Activated T-helper 17 cell treated with anti-CD3 and anti-CD28 coated beads, Interleukin-2, amount 50 U/mL, for 72 hours (primary cell): ENCODE data around the gene CCL18. TPM values are rescaled to one million over a fixed set of nuclear protein-coding genes. Genes with fewer than 3 reads are reported as not detected.
A peak's percentile ranks its signal among the peaks of the same experiment; 100 is the strongest.
"Not testable (repeated sequence)": the region's sequence is repeated elsewhere in the genome, so short reads cannot be mapped to it uniquely, and the experiment has no call there.

ENCODE experiments used
- ATAC-seq: fragments of 150-1000 bp; cut with Tn5 transposase; replicated peaks from 2 replicates; pipeline ENCODE4 v1.10.0; 2021; ENCODE audit warnings: mild to moderate bottlenecking, moderate library complexity
- H3K27ac Mint-ChIP-seq: one replicate; pipeline ENCODE4 v1.8.0; 2022; ENCODE audit warnings: mixed read lengths
- H3K27me3 Mint-ChIP-seq: one replicate; pipeline ENCODE4 v1.8.0; 2022; ENCODE audit warnings: mixed read lengths
- H3K36me3 Mint-ChIP-seq: one replicate; pipeline ENCODE4 v1.8.0; 2022; ENCODE audit warnings: low read depth, mild to moderate bottlenecking, mixed read lengths
- H3K4me1 Mint-ChIP-seq: one replicate; pipeline ENCODE4 v1.8.0; 2022; ENCODE audit warnings: mixed read lengths
- H3K4me3 Mint-ChIP-seq: one replicate; pipeline ENCODE4 v1.8.0; 2022; ENCODE audit warnings: mild to moderate bottlenecking, mixed read lengths
- H3K9me3 Mint-ChIP-seq: one replicate; pipeline ENCODE4 v1.8.0; 2022; ENCODE audit warnings: mixed read lengths
- total RNA-seq, 2 donors: library from RNA; stranded (reverse); gene quantifications; one replicate each; pipeline ENCODE4 v1.2.3, GENCODE V29; 2022

The CCL18 gene
- total RNA-seq, 2 donors from 2014 or later: not detected

DNA sequence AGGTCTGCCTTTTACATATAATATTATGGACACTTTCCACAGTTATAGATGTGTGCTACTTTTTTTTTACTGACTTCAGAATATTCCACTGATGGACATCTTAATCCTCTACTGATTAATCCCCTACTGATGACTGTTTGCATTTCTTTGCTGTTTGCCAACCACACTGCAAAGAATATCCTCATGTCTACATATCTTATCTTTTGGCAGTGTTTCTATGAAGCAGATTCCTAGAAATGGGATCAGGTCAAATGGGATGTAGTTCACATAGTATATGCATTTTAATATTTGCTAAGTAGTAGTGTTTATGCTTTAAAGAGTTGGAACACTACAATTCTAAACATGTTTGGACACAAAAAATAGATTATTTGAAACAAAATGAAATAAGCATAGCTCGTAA lies 22.7 kb downstream of the CCL18 start:
- H3K4me3 Mint-ChIP-seq: no peak overlapping the region
- peaks cover 13% of the 10 kb centered on the region for H3K27me3 Mint-ChIP-seq
- ATAC-seq: no peak
- no peaks in the 10 kb centered on the region for H3K36me3 Mint-ChIP-seq
- H3K4me1 Mint-ChIP-seq: peaks cover 21% of the 10 kb centered on the region
- H3K27ac Mint-ChIP-seq: no peak overlapping the region
- no peaks in the 10 kb centered on the region for H3K9me3 Mint-ChIP-seq

DNA sequence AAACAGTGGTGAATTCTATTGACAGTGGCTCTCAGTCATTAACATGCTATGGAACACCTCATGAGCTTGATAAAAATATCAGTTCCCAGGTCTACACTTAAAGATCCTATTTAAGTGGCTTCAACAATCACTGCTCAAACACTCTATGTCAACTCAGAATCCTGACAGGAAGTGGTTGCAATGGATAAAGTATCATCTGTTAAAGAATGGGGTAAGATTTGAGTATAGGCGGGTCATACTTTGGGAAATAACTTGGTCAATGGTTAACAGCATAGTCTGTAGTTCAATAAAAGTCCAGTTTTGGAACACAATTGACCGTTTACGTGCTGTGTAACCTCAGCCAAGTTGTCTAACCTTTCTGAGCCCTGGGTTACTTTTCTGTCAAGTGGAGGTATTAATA lies 23.4 kb downstream of the CCL18 start:
- Mint-ChIP-seq H3K4me1 (peaks cover 17% of the 10 kb centered on the region), H3K27me3 (peaks cover 13% of the 10 kb centered on the region)
- H3K9me3 Mint-ChIP-seq, H3K27ac Mint-ChIP-seq, H3K36me3 Mint-ChIP-seq, ATAC-seq, H3K4me3 Mint-ChIP-seq: not testable (repeated sequence)

DNA sequence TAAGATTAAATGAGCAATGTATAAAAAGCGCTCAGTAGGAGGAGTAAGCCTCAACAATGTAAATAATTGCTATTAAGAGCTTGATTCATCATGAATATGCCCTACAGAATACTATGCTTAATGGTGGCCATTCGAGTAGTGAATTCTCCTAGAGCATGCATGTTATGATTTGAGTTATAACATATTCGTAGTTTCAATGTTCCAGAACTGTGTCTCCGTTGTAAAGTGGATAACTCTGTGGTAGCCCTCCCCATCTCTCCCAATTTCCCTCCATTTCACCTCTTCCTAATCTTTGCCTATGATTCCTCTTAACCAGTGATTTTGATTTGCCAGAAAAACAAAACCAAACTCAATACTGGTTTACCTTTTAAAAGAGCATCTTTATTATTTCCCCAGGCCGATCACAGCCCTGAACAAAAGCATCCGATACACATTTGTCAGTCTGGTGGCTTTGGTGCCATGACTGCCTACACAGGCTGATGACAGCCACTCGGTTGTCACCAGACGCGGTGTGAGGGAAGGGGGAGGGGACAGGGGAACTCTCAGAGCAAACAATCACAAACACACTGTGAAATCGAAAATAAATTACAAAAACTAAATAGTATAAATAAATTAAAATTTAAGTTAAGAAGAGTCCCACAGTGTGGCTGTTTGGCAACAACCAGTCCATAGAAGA lies 24.0 kb downstream of the CCL18 start:
- not testable (repeated sequence) for H3K36me3 Mint-ChIP-seq
- Mint-ChIP-seq H3K4me1 (peaks cover 15% of the 10 kb centered on the region), H3K4me3 (peak overlapping the region; percentile 63)

DNA sequence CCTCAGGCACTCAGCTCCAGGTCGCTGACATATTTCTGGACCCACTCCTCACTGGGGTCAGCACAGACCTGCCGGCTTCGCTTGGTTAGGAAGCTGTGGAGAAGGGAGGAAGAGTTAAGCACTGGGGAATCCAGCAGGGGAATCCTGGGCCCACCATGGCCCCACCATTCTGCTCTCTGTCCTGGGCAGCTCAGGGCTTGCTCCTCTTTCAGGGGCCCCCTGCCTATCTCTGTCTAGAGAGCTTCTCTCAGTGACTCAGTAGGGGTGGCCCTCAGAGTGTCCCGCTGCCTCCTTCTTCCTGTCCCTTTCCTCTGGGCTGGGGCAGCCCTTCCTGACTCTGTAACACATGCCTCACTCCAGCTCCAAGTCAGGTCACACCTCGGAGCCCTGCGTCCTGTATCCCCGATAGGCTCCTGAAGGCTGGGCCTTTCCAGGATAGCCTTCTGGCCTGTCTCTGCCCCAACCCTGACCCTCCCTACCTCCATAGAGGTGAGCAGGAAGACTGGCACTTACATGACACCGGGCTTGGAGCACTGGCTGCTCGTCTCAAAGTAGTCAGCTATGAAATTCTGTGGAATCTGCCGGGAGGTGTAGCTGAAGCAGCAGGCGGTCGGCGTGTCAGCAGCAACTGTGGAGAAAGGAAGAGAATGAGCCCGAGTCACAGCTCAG lies 24.7 kb downstream of the CCL18 start:
- H3K27ac Mint-ChIP-seq: peak overlapping the region; percentile 90
- peak overlapping the region; percentile 63 for H3K4me3 Mint-ChIP-seq
- H3K27me3 Mint-ChIP-seq: peaks cover 18% of the 10 kb centered on the region
- H3K4me1 Mint-ChIP-seq: peaks cover 15% of the 10 kb centered on the region
- no peaks in the 10 kb centered on the region for H3K9me3 Mint-ChIP-seq
- no peak for ATAC-seq
- H3K36me3 Mint-ChIP-seq: no peaks in the 10 kb centered on the region

More for the DNA sequence above, 24.0 kb downstream of the CCL18 start:
- ATAC-seq, H3K9me3 Mint-ChIP-seq: not testable (repeated sequence)
- Mint-ChIP-seq H3K27me3 (peaks cover 13% of the 10 kb centered on the region), H3K27ac (peak overlapping the region; percentile 50)

DNA sequence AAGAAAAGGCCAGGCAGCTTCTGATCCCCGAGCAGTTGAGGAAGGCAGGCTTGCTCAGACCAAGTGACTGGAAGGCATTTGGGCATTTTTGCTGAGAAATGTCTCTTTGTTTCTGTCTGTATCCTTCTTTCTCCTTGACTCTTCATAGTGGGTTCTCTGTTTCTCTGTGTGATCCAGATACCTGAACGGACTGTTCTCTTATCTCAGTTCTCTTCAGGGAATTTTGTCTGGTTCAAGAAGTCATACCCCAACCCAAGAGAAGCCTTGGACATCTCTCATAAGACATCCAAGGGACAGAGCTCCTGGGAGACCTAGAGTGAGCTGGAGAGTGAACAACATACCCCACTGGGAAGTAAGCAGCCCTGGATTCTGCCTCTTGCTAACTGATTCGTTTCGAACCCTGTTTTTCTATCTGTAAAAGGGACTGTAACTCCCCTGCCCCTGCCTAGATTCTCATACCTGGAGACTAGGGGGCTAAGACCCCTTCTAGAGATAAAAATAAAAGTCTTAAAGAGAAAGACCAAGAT lies 25.3 kb downstream of the CCL18 start:
- no peak for ATAC-seq
- Mint-ChIP-seq H3K27me3 (peaks cover 22% of the 10 kb centered on the region), H3K9me3 (no peaks in the 10 kb centered on the region), H3K36me3 (no peaks in the 10 kb centered on the region), H3K27ac (peak overlapping the region; percentile 90), H3K4me1 (peaks cover 15% of the 10 kb centered on the region), H3K4me3 (peak overlapping the region; percentile 63)

DNA sequence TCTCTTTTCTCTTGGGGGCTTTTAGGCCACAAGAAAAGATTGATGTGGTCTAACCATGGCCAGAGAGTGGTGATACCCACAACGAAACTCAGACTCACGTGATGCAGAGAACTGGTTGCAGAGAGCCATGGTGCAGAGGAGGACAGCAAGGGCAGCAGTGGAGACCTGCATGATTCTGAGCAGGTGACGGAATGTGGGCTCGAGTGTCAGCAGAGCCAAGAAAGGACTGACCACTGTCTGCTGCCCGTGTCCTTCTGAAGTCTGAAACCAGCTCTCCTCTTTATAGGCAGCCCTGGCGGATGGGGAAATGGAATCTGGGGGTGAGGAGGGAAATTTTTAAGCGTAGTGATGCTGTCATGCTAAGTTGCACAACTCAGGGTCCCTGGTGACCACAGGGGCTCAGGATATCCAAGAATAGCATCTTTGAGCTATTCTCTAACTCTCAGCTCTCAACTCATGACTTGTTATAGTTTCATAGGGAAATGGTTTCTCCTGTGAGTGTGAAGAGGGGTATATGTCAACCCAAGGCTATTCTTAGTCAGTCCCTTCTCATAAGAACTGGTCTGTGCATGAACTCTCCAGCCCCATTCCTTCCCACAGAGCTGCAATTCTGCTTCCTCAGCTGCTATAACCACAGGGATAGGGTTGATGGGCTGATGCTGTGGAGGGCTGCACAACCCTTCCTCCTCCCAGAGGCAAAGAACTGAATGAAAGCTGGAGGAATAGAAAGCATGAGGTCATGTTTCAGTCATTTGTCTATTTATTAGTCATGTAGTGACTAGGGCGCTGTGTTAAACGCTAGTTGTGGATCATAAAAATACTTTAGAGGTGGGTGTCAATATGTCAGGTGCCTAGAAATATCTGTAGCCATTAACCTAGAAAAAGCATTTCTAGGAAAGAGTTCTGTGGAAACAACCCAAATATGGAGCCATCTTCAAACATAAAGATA lies 26.1 kb downstream of the CCL18 start, which contains the start of gene CCL3:
CCL3 (minus strand) TSS at position 256 of the 949 bp plus-strand sequence; CDS start at position 171, 85 bp downstream.
- peak within 1 kb of the TSS; percentile 63 for H3K4me3 Mint-ChIP-seq
- H3K36me3 Mint-ChIP-seq: no peaks in the 10 kb centered on the region
- H3K9me3 Mint-ChIP-seq: no peaks in the 10 kb centered on the region
- H3K27me3 Mint-ChIP-seq: peaks cover 26% of the 10 kb centered on the region
- peak within 1 kb of the TSS; percentile 90 for H3K27ac Mint-ChIP-seq
- peaks cover 15% of the 10 kb centered on the region for H3K4me1 Mint-ChIP-seq
- peak; percentile 84 for ATAC-seq

DNA sequence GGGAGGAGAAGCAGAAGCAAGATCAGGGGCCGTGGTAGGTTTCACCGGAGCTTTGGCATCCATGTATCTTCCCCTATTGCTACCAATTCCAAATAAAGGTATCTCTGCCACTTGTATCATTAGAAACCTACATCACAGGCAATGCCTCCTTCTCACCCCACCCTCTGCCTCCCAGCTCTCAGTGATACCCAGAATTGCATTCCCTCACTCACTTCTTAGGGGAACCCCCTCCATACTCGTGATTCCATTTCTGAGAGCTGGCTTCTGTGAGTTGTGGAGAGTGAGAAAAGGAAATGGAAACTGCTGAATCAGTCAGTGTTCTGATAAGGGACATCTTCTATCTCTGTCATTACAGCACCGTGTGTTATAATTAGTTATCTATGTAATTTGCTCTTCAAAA lies 28.2 kb downstream of the CCL18 start:
- Mint-ChIP-seq H3K4me3 (no peak overlapping the region), H3K27ac (no peak overlapping the region), H3K9me3 (no peaks in the 10 kb centered on the region), H3K36me3 (no peaks in the 10 kb centered on the region), H3K27me3 (peaks cover 32% of the 10 kb centered on the region), H3K4me1 (peaks cover 15% of the 10 kb centered on the region)
- peak; percentile 50 for ATAC-seq

DNA sequence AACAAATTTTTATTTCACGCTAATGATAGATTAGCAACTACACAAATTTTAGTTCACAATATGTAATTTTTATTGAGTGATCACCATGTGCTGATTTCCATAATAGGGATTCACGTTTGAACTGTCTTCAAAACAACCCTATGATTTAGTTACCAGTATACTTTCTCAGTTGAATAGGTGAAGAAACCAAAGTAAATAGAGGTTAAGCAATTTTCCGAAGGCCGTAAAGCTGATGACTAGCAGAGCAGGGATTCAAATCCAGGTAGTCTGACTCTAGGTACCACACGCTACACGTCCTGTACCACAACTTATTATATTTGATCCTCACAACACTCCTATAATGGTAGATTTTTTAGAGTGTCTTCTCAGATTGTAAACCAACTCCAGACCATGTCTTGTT lies 28.6 kb downstream of the CCL18 start:
- not testable (repeated sequence) for H3K4me3 Mint-ChIP-seq, ATAC-seq, H3K27ac Mint-ChIP-seq, H3K9me3 Mint-ChIP-seq, H3K36me3 Mint-ChIP-seq
- Mint-ChIP-seq H3K27me3 (peaks cover 32% of the 10 kb centered on the region), H3K4me1 (peaks cover 15% of the 10 kb centered on the region)

DNA sequence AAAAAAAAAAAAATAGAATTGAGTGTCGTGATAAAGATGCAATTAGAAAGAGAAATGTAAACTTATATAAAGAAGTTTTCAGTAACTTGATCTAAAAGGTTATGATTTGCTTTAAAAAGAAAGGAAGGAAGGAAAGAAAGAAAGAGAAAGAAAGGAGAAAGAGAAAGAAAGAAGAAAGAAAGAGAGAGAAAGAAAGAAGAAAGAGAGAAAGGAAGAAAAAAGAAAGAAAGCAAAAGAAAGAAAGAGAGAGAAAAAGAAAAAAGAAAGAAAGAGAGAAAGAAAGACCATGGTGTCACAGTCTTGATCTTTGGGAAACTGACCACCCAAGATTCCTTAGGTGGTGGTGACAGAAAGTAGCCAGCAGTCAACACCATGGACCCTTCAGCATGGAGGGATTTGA lies 30.2 kb downstream of the CCL18 start:
- peak overlapping the region; percentile 63 for H3K27ac Mint-ChIP-seq
- H3K27me3 Mint-ChIP-seq: peaks cover 24% of the 10 kb centered on the region
- ATAC-seq: no peak
- no peaks in the 10 kb centered on the region for H3K9me3 Mint-ChIP-seq
- H3K4me1 Mint-ChIP-seq: peaks cover 15% of the 10 kb centered on the region
- H3K36me3 Mint-ChIP-seq: no peaks in the 10 kb centered on the region
- no peak overlapping the region for H3K4me3 Mint-ChIP-seq

DNA sequence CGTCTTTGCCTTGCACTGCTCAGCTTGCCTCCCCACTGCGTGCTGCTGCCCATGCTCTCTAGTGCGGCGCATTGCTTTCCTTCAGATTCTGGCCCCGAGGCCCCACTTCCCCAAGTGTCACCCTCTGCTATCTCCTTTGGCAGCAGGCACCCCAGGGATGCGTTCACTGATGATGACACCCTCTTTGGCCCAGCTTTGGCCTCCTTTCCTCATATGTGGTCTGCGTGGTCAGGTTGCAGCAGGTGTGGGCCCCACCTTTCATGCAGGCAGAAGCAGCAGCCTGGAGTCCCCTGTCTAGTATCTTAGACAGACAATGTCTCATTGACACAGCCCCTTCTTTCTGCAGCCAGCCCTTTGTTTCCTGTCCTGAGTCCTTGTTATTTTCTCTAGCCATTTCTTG lies 30.7 kb downstream of the CCL18 start:
- H3K27ac Mint-ChIP-seq: no peak overlapping the region
- H3K4me3 Mint-ChIP-seq: no peak overlapping the region

DNA sequence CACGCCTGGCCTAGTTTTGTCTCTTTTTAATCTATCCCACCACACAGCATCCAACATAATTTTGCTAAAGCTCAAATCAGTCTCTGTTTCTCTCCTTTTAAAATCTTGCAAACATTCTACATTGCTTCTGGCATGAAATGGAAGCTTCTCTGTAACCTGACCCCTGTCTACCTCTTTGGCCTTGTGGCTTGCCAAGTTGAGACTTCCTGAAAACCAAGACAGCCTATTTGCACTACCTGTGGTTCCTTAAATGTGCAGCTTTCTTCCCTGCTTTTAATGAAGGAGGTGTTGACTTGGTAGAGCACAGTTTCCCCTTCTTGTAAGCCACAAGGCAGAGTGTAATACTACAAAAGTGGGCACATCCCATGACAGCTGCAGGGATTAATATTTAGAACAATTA lies 31.9 kb downstream of the CCL18 start:
- Mint-ChIP-seq H3K27me3 (peaks cover 27% of the 10 kb centered on the region), H3K9me3 (no peaks in the 10 kb centered on the region), H3K4me1 (peaks cover 7% of the 10 kb centered on the region), H3K27ac (no peak overlapping the region), H3K36me3 (no peaks in the 10 kb centered on the region), H3K4me3 (no peak overlapping the region)
- no peak for ATAC-seq

More for the DNA sequence above, 30.7 kb downstream of the CCL18 start:
- H3K4me1 Mint-ChIP-seq: peaks cover 14% of the 10 kb centered on the region
- H3K27me3 Mint-ChIP-seq: peaks cover 23% of the 10 kb centered on the region
- H3K9me3 Mint-ChIP-seq: no peaks in the 10 kb centered on the region
- no peak for ATAC-seq
- H3K36me3 Mint-ChIP-seq: no peaks in the 10 kb centered on the region

DNA sequence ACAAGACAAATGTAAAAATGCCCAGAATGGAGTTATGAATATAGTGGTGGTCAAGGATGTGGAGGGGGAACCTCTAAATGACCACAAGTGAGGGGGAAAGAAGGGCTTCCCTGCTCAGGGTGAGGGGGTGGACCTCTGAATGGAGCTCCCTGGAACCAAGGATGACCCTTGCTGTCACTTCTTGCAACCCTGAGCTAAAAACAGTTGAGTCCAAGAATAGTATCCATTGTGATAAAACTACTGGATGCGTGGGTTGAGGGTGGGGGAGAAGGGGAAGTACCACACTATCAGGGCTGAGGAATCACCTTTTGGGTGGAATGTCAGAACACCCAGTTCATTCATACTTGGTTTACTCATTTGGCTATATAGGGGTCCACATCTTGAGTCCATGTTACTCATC lies 34.9 kb downstream of the CCL18 start:
- not testable (repeated sequence) for H3K27ac Mint-ChIP-seq, H3K4me1 Mint-ChIP-seq, H3K4me3 Mint-ChIP-seq, ATAC-seq, H3K36me3 Mint-ChIP-seq, H3K9me3 Mint-ChIP-seq
- H3K27me3 Mint-ChIP-seq: peaks cover 18% of the 10 kb centered on the region

DNA sequence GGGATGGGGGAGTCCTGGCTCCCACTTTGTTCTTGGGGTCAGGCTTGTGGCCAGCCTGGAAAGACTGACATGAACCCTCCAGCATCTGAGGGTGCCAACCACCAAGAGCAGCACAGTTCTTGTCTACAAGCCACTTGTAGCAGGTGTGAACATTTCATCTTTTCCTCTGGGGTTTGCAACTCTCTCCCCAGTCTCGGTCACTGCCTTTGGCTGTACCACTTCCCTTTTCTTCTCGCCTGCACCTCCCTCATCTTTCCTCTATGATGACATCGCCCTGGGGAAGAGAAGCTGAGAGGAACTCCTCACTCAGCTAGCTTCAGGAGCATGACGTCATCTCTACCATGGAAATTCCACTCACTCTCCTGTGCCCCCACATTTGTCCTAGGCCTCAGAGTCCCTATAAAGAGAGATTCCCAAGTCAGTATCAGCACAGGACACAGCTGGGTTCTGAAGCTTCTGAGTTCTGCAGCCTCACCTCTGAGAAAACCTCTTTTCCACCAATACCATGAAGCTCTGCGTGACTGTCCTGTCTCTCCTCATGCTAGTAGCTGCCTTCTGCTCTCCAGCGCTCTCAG lies 39.4 kb downstream of the CCL18 start, which contains the start of gene CCL4:
CCL4 (plus strand) TSS at position 427 of the 575 bp plus-strand sequence; CDS start at position 506, 79 bp downstream.
- H3K4me1 Mint-ChIP-seq, H3K9me3 Mint-ChIP-seq, H3K36me3 Mint-ChIP-seq: not testable (repeated sequence)
- peak within 1 kb of the TSS; percentile 36 for H3K4me3 Mint-ChIP-seq
- ATAC-seq: peak; percentile 74
- H3K27ac Mint-ChIP-seq: peak within 1 kb of the TSS; percentile 31
- H3K27me3 Mint-ChIP-seq: peaks cover 20% of the 10 kb centered on the region

DNA sequence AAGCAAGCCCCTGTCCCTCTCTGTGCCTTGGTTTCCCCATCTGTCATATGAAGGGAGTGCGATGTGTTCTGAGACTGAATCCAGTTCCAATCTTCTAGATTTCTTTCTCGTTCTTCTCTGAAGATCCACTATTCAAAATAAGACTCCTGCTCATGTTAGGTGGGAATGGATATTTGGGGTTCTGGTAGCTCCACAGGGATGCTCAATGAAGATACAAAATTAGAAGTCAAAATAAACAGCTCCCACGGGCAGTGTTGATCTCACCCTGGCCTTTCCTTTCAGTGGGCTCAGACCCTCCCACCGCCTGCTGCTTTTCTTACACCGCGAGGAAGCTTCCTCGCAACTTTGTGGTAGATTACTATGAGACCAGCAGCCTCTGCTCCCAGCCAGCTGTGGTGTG lies 40.2 kb downstream of the CCL18 start:
- Mint-ChIP-seq H3K4me3 (peak overlapping the region; percentile 36), H3K27me3 (peaks cover 20% of the 10 kb centered on the region), H3K27ac (peak overlapping the region; percentile 14)
- H3K9me3 Mint-ChIP-seq, ATAC-seq, H3K4me1 Mint-ChIP-seq, H3K36me3 Mint-ChIP-seq: not testable (repeated sequence)
